B cell (primary cell): ENCODE measurements around the gene TMC7. TPM values are rescaled to one million over a fixed set of nuclear protein-coding genes. Genes with fewer than 3 reads are reported as not detected.

Experiments
- ATAC-seq: fragments of 200-7000 bp; cut with Tn5 transposase; one replicate; pipeline ENCODE4 v1.10.0; 2021; ENCODE audit warnings: low read depth, mild to moderate bottlenecking, moderate number of reproducible peaks, moderate library complexity
- CTCF ChIA-PET: fragments of 350-600 bp; sonication (Branson Sonifier 250); formaldehyde crosslinking; loops from one replicate; lab custom pipeline; 2021; ENCODE audit warnings: antibody characterized with exemption, inconsistent platforms; lab: Charles Lee
- POLR2A ChIA-PET: fragments of 350-600 bp; sonication (Branson Sonifier 250); formaldehyde crosslinking; loops from one replicate; lab custom pipeline; 2021; ENCODE audit warnings: antibody characterized with exemption; lab: Charles Lee
- DNase-seq: peaks from one replicate; pipeline ENCODE4 v3.0.0; 2013
- H2AFZ ChIP-seq: 2 replicates; pipeline ENCODE4 v1.6.1; 2012; ENCODE audit warnings: mild to moderate bottlenecking, low read depth, low read length; ENCODE audit not compliant: insufficient read depth, poor library complexity, severe bottlenecking
- H3K27ac ChIP-seq, 2 donors: 1 replicate in 1 of 2; 2 replicates in 1 of 2; pipeline ENCODE4 v1.5.1; 2012 to 2013; ENCODE audit warnings: low read length in 2 of 2, mild to moderate bottlenecking in 2 of 2, moderate library complexity in 1 of 2
- H3K27me3 ChIP-seq, 4 experiments: fragments of 200-600 bp in 1 of 4; sonication (generic) in 1 of 4; replicated peaks in 1 of 4; 1 replicate in 2 of 4; 2 replicates in 2 of 4; pipeline versions ENCODE4 v1.6.1 to v1.7.0; 2013 to 2016; ENCODE audit warnings: low read length in 3 of 4, mild to moderate bottlenecking in 2 of 4, mixed read lengths in 1 of 4, moderate library complexity in 1 of 4; ENCODE audit not compliant: insufficient read depth in 4 of 4, control insufficient read depth in 3 of 4; ENCODE audit errors: control extremely low read depth in 1 of 4
- H3K36me3 ChIP-seq, 2 experiments: replicated peaks in 1 of 2; 1 replicate in 1 of 2; 2 replicates in 1 of 2; pipeline versions ENCODE4 v1.6.1 to v1.7.1; 2013; ENCODE audit warnings: low read length in 1 of 2; ENCODE audit not compliant: insufficient read depth in 2 of 2, control insufficient read depth in 1 of 2; ENCODE audit errors: control extremely low read depth in 1 of 2, extremely low read depth in 1 of 2
- H3K4me1 ChIP-seq, 2 donors: fragments of 200-600 bp in 1 of 2; sonication (generic) in 1 of 2; 1 replicate in 1 of 2; 2 replicates in 1 of 2; pipeline versions ENCODE4 v1.5.1 to v1.6.1; 2013 to 2017; ENCODE audit warnings: low read length in 2 of 2; ENCODE audit not compliant: control insufficient read depth in 2 of 2, insufficient read depth in 2 of 2
- H3K4me2 ChIP-seq: replicated peaks from 2 replicates; pipeline ENCODE3; 2012; ENCODE audit warnings: mild to moderate bottlenecking, low read depth, low read length; ENCODE audit not compliant: poor library complexity, severe bottlenecking
- H3K4me3 ChIP-seq, 5 experiments: fragments of 200-600 bp in 1 of 5; sonication (generic) in 1 of 5; 1 replicate in 3 of 5; 2 replicates in 2 of 5; pipeline versions ENCODE4 v1.5.1 to v1.7.0; 2011 to 2016; ENCODE audit warnings: low read length in 4 of 5, mild to moderate bottlenecking in 4 of 5, low read depth in 2 of 5, control low read depth in 1 of 5, moderate library complexity in 1 of 5; ENCODE audit not compliant: insufficient read depth in 1 of 5; ENCODE audit errors: control extremely low read depth in 1 of 5, extremely low read depth in 1 of 5
- H3K79me2 ChIP-seq: fragments of 200-600 bp; sonication (generic); one replicate; pipeline ENCODE4 v1.6.0; 2016; ENCODE audit warnings: low read length; ENCODE audit not compliant: control insufficient read depth, insufficient read depth
- H3K9ac ChIP-seq: fragments of 200-600 bp; sonication (generic); 2 replicates; pipeline ENCODE4 v1.6.1; 2017; ENCODE audit warnings: mild to moderate bottlenecking, low read length, moderate library complexity
- H3K9me3 ChIP-seq, 3 donors: one replicate each; pipeline versions ENCODE4 v1.6.1 to v1.7.1; 2013; ENCODE audit warnings: low read length in 2 of 3; ENCODE audit not compliant: control insufficient read depth in 2 of 3, insufficient read depth in 1 of 3; ENCODE audit errors: control extremely low read depth in 1 of 3
- H4K20me1 ChIP-seq: 2 replicates; pipeline ENCODE4 v1.6.0; 2012; ENCODE audit warnings: mild to moderate bottlenecking, low read length; ENCODE audit not compliant: insufficient read depth, control insufficient read depth, poor library complexity, severe bottlenecking
- H3K27ac Mint-ChIP-seq: one replicate; pipeline ENCODE4 v1.8.0; 2021; ENCODE audit warnings: mixed read lengths
- H3K27me3 Mint-ChIP-seq: one replicate; pipeline ENCODE4 v1.8.0; 2021; ENCODE audit warnings: mixed read lengths
- H3K4me1 Mint-ChIP-seq: one replicate; pipeline ENCODE4 v1.8.0; 2021; ENCODE audit warnings: mixed read lengths
- H3K4me3 Mint-ChIP-seq: one replicate; pipeline ENCODE4 v1.8.0; 2021; ENCODE audit warnings: mixed read lengths
- H3K9me3 Mint-ChIP-seq: one replicate; pipeline ENCODE4 v1.8.0; 2022; ENCODE audit warnings: mixed read lengths; ENCODE audit not compliant: insufficient read depth
- CTCF ChIP-seq: fragments of 200-600 bp; IDR thresholded peaks from one replicate; pipeline ENCODE4 v1.8.0; 2022; ENCODE audit warnings: antibody characterized with exemption, mild to moderate bottlenecking
- EZH2 ChIP-seq: IDR thresholded peaks from 2 replicates; pipeline ENCODE4 v1.6.1; 2012; ENCODE audit warnings: borderline replicate concordance, low read depth, mild to moderate bottlenecking, moderate library complexity, low read length; ENCODE audit not compliant: insufficient read depth, poor library complexity, severe bottlenecking
- WGBS: methylation state at CpG from one replicate; pipeline ENCODE4 v1.1.5; 2013; ENCODE audit warnings: missing lambda C conversion rate; ENCODE audit not compliant: insufficient coverage; 5-methylcytosine and 5-hydroxymethylcytosine counted together
- intact Hi-C: fragments of 100-400 bp; cut with micrococcal nuclease; formaldehyde crosslinking; loops from one replicate; pipeline ENCODE4 v1.10.0; 2022
- polyA plus RNA-seq: library from polyadenylated mRNA; depleted of rRNA; stranded (reverse); fragments of >200 nt; gene quantifications from 2 replicates; pipeline ENCODE4 v1.2.3, GENCODE V29; 2012
- total RNA-seq, 2 donors: library from RNA; stranded (reverse); fragments of 120-200 nt in 1 of 2; gene quantifications; 1 replicate in 1 of 2; 2 replicates in 1 of 2; pipeline versions ENCODE4 v1.2.3 to v1.2.4, GENCODE V29; 2013 to 2022

TMC7 gene
- total and polyA plus RNA-seq, 2 donors (not counting 1 experiment from before 2014, with no cell fraction given): not detected

DNA sequence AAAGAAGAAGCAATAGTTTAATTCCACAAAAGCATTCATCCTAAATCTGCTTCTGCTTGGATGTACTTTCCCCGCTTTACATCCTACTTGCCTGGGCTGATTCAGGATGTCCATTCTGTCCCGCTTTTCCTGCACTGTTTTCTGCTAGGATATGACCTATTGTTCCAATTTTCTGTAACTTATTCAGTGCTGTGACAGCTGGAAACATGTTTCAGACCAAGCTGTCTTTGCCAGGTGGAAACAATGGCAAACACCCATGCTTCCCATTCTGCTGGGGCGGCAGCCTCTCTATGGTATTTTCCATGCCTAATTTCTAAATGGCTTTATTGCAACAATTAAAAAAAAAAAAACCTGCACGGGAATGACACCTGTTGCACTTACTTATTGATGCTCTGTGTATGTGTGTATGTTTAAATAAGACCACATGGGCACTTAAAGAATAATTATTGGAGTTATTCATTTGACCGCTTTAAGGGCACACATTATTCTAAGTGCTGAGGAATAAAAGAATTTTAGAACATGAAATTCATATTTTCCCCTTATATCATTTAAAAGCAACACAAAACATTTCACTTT is 104.7 kb downstream of the TMC7 start:
- Histone ChIP-seq H3K9ac (no peak overlapping the region), H3K36me3 (no peaks in the 10 kb centered on the region), H3K4me1 (peaks cover 7 to 10% of the 10 kb centered on the region in 2 donors), H3K4me3 (no peak overlapping the region), H3K4me2 (no peak overlapping the region), H3K79me2 (no peaks in the 10 kb centered on the region), H3K9me3 (peaks cover 0 to 3% (median 1%) of the 10 kb centered on the region in 3 donors), H3K27me3 (peaks cover 0 to 13% (median 8%) of the 10 kb centered on the region in 4 experiments), H3K27ac (no peak overlapping the region), H4K20me1 (no peaks in the 10 kb centered on the region), H2AFZ (no peak overlapping the region)
- TF ChIP-seq CTCF (no peak), EZH2 (no peak)
- H3K4me3 Mint-ChIP-seq: no peak overlapping the region
- peaks cover 4% of the 10 kb centered on the region for H3K27me3 Mint-ChIP-seq
- DNase-seq (no peak), ATAC-seq (no peak)
- ChIA-PET CTCF (interaction anchor here (0.7 to 7.5 kb wide), 7 partner anchors 24 to 415 kb away, joined by 3 to 122 read pairs (median 4); partner anchors contain the start of gene ITPRIPL2), POLR2A (no interaction called here)
- WGBS: 100% methylated on average over 2 of the region's 5 CpGs
- no peak overlapping the region for H3K27ac Mint-ChIP-seq
- H3K4me1 Mint-ChIP-seq: peaks cover 5% of the 10 kb centered on the region
- H3K9me3 Mint-ChIP-seq: peaks cover 5% of the 10 kb centered on the region
- intact Hi-C loops: no loop called here

DNA sequence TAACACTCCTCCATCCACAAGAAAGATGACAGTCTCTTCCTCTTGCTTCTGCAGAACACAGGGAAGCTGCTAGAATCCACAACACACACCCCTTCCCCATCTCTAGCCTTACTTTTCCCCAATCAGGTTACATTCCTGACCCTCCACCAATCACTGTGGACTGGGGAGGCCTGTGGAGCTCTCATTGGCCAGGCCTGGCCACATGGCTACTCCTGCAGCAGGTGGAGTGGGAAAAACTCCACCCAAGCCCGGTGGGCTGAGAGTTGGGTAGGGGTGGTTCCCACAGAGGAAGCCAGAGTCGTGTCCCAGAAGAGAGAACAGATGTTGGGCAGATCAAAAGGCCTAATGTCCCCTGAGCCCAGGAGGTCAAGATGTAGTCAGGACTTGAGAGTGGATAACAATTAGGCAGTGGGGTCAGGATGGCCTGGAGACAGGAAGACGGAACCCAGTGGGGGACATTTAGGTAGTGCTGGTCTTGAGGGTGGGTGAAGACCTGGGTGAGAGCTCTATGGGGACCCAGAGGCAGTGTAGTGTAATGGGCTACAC is 105.7 kb downstream of the TMC7 start:
- Mint-ChIP-seq H3K9me3 (peaks cover 5% of the 10 kb centered on the region), H3K27ac (no peak overlapping the region), H3K4me3 (no peak overlapping the region), H3K4me1 (peaks cover 5% of the 10 kb centered on the region), H3K27me3 (peaks cover 4% of the 10 kb centered on the region)
- ChIA-PET CTCF (interaction anchor here (0.7 to 7.5 kb wide), 5 partner anchors 25 to 415 kb away, joined by 4 to 122 read pairs (median 4); partner anchors contain the start of gene ITPRIPL2), POLR2A (no interaction called here)
- H3K9ac ChIP-seq: no peak overlapping the region
- intact Hi-C loops: no loop called here
- WGBS: 85% methylated on average over 2 of the region's 3 CpGs
- no peak overlapping the region for H3K4me3 ChIP-seq
- H4K20me1 ChIP-seq: no peaks in the 10 kb centered on the region
- H3K36me3 ChIP-seq: no peaks in the 10 kb centered on the region
- peaks cover 7 to 10% of the 10 kb centered on the region in 2 donors for H3K4me1 ChIP-seq
- no peak overlapping the region for H3K4me2 ChIP-seq
- H3K27me3 ChIP-seq: peaks cover 0 to 13% (median 8%) of the 10 kb centered on the region in 4 experiments
- DNase-seq: no peak
- no peak for TF ChIP-seq CTCF
- no peak for TF ChIP-seq EZH2
- no peak overlapping the region for H3K27ac ChIP-seq
- ATAC-seq: no peak
- H3K79me2 ChIP-seq: no peaks in the 10 kb centered on the region
- H3K9me3 ChIP-seq: peaks cover 0 to 3% (median 1%) of the 10 kb centered on the region in 3 donors
- H2AFZ ChIP-seq: no peak overlapping the region
